SIG-M5 treated with dmso at 0.1 percent for 504 hours (cell line): ENCODE measurements around the gene LYZ.
A peak's percentile ranks its signal among the peaks of the same experiment; 100 is the strongest.
"Not testable (repeated sequence)": the region's sequence is repeated elsewhere in the genome, so short reads cannot be mapped to it uniquely, and the experiment has no call there.

ENCODE experiments used
- DNase-seq: peaks from one replicate; lab custom pipeline; 2025; ENCODE audit not compliant: unreplicated experiment; lab: John Stamatoyannopoulos, UW

The LYZ gene

GRCh38 chr12:69348162-69348938 lies at the start of gene LYZ:
Gene LYZ, plus strand, starts transcription at chr12:69348381. Its CDS starts 28 bp downstream, at chr12:69348409.
- peak; percentile 98 for DNase-seq

DNA sequence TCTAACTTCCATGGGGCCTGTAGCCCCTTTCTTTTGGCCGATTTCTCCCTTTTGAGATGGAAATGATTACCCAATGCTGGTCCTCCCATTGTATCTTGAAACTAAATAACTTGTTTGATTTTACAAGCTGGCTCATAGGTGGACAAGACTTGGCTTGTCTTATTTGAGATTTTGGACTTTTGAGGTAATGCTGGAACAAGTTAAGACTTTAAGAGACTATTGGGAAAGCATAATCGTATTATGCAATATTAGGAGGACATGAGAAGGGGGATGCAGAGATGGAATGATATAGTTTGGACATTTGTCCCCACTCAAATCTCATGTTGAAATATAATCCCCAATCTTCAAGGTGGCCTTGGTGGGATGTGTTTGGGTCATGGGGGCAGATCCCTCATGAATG lies 49.2 kb upstream of the LYZ start:
- no peak for DNase-seq

GRCh38 chr12:69304284-69304683 lies 43.9 kb upstream of the LYZ start:
- no peak for DNase-seq

DNA sequence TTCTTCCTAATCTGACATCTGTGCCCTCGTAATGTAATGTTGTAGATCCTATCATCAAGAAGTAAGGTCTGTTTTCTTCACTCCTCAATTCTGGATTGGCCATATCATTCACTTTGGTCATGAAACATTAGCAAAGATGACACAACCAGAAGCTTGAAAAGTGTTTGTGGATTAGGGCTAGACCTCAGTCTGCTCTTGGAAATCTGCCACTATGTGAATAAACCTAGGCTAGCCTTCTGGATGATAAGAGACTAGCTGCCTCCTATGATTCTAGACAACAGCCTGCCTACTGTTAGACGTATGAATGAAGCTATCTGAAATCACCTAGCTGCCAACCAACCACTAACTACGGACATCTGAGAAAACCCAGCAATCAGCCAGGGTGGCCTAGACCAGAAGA lies 38.7 kb upstream of the LYZ start:
- DNase-seq, result no peak

- no peak for DNase-seq
Observed at GRCh38 chr12:69313209-69313608, 35.0 kb upstream of the LYZ start.

DNA sequence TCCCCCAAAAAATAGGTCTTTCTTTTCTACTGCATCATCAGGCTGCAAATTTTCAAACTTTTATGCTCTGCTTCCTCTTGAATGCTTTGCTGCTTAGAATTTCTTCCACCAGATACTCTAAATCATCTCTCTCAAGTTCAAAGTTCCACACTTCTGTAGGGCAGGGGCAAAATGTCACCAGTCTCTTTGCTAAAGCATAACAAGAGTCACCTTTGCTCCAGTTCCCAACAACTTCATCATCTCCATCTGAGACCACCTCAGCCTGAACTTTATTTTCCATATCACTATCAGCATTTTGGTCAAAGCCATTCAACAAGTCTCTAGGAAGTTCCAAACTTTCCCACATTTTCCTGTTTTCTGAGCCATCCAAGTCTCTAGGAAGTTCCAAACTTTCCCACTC lies 31.4 kb upstream of the LYZ start:
- DNase-seq, result not testable (repeated sequence)

- not testable (repeated sequence) for DNase-seq
Observed at GRCh38 chr12:69317233-69317632, 30.9 kb upstream of the LYZ start.

GRCh38 chr12:69318225-69318624 lies 30.0 kb upstream of the LYZ start:
- DNase-seq, result no peak

DNA sequence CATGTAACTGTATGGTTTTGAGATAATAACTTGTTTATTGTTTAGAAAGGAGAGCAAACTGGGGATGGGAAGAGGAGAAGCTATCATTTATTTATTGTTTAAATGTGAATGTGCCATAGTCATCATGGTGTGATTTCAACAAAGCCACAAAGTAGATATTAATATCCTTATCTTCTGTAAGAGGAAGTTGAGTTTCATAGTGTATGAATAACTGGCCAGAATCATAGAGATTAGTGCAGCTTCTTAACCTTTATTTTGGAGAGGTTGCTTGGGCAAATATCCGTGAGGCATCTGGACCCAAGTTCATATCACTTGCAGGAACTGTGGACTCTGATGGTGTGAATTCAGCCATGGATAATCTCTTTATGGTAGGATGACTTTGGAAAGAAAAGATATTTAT lies 26.8 kb upstream of the LYZ start:
- DNase-seq, result peak; percentile 68

- DNase-seq, result peak; percentile 87
Observed at GRCh38 chr12:69324797-69325466, 23.2 kb upstream of the LYZ start.

DNA sequence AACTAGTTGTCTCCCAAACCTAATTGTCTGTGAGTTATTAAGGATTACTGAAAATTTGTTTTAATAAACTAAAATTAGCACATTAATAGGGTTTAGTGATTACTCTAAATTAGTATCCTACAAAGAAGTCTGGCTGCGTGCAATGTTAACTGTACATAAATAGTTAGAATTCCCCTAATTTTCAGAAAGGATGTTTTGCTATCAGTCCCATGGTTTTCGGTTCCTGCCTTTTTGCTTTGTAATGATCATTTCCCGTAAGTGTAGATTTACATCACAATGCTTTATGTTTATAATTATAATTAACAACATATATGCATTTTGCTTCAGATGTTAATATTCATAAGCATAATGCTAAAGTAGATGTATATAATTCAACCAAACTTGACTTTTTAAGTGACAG lies 19.8 kb upstream of the LYZ start:
- DNase-seq, result no peak

GRCh38 chr12:69329669-69330428 lies 18.3 kb upstream of the LYZ start:
- peak; percentile 92 for DNase-seq

DNA sequence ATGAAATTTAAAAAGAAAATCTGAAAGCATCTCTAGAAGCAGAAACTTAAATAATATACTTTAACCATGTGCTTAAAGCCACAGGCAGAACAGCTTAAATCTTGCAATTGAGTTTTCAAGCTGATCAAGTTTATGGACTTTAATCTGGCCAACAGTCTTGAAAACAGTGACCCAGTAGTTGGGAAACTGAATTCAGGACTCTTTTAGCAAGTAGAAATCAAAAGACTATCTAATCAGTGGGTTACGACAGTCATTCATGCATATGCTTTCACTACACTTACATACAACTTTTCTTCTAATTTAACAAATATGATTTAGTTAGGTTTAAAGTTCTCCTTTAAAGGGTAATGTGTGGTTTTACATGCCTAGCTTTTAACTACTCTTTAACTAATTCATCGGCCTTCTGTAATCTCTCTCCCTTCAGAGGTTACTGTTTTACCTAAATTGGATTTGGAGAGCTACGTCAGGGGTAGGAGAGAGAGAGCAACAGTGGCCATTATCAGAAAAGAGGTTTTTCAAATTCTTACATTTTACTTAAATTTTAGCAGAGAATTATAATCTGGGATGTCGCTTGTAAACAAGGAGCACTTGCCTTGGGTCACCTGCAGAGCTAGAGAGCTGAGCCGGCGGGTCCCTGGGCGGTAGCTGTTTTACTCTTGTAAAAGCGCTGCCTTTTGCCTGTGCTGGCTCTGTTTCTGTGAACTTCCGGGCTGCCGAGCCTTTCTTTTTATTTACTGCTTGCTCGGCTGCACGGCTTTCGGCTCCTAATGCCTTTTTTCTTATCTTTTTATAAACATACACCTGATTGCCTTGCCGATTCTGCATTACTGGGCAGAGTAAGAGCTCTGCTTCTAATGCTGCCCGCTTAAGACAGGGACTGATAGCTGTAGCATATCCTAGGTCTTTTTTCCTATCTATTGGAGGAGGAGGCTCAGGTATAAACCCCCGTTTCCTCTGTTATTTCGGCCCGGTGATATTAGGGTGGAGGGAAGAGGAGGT lies 17.4 kb upstream of the LYZ start:
- peak; percentile 47 for DNase-seq

GRCh38 chr12:69331519-69331908 lies 16.7 kb upstream of the LYZ start:
- no peak for DNase-seq

DNA sequence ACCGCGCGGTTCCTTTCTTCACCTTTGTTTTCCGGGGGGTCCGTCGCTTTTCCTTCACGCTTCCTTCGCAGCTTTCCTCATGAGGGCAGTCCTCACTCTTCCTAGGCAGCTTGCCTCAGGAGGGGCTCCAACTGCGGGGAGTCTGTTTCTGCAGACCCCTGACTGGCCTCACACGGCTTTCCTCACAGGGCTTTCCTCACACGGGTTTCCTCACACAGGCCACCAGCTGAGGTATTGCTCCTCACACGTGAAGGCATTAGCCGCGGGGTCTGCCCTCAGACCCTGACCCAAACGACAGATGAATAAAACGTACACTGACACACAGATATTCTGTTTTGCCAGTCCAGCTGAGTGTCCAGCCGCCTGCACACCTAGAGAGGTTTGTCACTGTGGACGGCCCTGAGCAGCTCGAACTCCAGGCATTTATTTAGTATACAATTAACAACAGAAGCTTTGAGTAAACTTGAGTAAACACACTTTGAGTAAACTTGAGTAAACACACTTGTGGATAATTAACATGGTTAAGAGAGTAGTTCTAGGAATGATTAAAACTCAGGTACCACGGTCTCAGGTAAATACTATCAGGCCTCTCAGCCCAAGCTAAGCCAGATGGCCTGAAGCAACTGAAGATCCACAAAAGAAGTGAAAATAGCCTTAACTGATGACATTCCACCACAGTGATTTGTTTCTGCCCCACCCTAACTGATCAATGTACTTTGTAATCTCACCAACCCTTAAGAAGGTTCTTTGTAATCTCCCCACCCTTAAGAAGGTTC lies 16.1 kb upstream of the LYZ start:
- peak; percentile 83 for DNase-seq

DNA sequence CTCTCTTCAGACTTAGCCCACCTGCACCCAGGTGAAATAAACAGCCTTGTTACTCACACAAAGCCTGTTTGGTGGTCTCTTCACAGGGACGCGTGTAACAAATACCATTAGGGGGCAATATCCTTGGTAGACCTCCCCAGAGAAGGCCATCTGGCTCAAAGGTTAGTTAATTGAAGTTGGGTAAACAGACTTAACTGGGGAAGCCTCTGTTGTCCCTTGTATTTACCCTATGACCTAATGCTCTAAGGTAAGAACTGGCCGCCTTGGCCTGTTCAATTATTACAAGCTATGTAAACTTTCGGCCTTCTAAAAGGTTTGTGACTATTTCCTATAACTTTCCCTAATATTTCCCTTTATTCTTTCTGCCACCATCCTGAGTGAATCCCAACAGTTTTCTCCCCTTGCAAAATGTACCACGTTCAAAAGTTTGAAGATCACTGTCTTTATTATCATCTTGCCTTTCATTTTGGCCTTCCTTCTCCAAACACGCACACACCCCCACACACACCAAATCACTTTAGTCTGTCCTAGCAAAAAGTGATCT lies 15.3 kb upstream of the LYZ start:
- no peak for DNase-seq

DNA sequence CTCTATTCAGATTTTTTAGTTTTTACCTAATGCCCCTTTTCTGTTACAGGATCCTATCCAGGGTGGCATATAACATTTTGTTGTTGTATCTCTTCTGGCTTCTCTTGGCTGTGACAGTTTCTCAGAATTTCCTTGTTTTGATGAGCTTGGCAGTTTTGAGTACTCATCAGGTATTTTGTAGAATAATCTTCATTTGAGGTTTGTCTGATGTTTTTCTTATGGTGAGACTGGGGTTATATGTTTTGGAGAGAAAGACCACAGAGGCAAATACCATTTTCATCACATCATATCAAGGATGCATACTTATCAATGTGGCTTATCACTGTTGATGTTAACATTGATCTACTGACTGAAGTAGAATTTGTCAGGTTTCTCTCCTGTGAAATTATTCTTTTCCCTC lies 14.0 kb upstream of the LYZ start:
- DNase-seq, result no peak

- peak; percentile 47 for DNase-seq
Observed at GRCh38 chr12:69337311-69338090, 10.7 kb upstream of the LYZ start.
